Measurements from ENCODE around the gene UNK. TPM values are rescaled to one million over a fixed set of nuclear protein-coding genes. Genes with fewer than 3 reads are reported as not detected.
A peak's percentile ranks its signal among the peaks of the same experiment; 100 is the strongest.

UNK gene
- total RNA-seq (2014; rRNA removed; shearing (Covaris generic)) = 19.1 and 19.6 TPM in 2 replicates

DNA sequence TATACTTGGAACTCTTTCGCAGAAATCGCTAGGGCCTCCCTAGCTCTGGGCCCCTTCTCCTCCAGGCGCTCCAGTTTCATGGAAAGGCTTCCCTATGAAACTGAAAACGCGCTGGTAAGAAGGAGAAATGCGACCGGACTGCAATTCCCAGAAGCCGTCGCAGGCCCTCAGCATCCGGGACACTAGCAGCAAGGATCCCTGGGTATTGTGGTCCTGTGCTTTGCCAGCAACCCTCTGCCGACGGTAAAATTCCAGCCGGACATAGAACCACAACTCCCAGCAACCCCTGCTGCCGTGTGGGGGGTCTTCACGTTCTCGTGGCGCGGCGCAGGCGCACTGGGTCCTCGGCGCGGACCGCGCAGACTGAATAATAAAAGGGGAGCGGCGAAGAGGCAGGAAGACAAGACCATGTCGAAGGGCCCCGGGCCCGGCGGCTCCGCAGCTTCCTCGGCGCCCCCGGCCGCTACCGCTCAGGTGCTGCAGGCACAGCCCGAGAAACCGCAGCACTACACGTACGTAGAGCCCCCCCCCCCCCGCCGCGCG is at the start of gene UNK:
Gene UNK (plus strand): TSS at position 334 of the 543 bp plus-strand sequence. CDS start 75 bp downstream, at position 409.
- peak; percentile 99 for DNase-seq (ENCODE audit: low spot score)
- in situ Hi-C loops (cut with HindIII; ENCODE audit: low sequenced_read_pairs) = no loop called here

GRCh38 chr17:75736173-75736835 is 48.3 kb upstream of the UNK start:
- in situ Hi-C loops (cut with HindIII; ENCODE audit: low sequenced_read_pairs) = no loop called here
- no peak for DNase-seq (ENCODE audit: low spot score)

DNA sequence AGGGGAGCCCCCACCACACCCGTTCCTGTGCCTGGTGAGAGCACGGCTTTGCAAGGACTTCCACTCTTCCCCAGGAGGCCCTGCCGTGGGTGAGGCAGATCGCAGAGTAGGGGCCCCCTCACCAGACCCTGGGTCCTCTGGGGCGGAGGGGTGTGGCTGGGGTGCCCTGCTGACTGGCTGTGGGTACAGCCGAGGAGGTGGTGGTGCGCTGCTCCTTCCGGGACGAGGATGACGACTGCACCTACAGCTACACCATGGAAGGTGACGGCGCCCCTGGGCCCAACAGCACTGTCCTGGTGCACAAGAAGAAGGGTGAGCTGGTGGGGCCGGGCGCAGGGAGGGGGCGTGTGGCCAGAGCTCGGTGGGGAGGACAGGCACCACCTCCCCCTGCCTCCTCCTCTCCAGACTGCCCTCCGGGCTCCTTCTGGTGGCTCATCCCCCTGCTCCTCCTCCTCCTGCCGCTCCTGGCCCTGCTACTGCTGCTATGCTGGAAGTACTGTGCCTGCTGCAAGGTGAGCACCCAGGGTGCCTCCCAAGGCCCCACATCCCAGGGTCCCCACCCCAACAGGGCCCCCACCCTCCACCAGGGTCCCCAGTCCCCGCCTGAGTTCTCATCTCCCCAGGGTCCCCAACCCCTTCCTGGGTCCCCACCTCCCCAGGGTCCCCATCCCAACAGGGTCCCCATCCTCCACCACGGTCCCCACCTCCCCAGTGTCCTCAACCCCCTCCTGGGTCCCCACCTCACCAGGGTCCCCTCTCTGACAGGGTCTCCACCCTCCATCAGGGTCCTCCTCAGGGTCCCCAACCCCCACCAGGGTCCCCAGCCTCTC is 47.3 kb upstream of the UNK start:
- in situ Hi-C loops (cut with HindIII; ENCODE audit: low sequenced_read_pairs) = no loop called here
- DNase-seq (ENCODE audit: low spot score) = no peak

- no peak for DNase-seq (ENCODE audit: low spot score)
These were observed 46.3 kb upstream of the UNK start for GRCh38 chr17:75738218-75738802.

DNA sequence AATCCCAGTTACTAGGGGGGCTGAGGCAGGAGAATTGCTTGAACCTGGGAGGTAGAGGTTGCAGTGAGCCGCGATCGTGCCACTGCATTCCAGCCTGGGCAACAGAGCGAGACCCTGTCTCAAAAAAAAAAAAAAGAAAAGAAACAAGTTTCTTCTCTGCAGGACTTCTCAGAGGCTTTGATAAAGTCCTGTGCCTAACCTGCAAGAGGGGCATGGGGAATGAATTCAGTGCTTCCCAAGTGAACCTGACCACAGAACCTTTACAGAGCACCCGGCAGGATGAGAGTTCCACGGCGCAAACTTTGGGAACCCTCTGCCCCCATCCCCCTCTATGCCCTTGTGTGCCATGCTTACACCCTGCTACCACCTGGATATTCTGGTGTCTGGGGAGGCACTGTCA is 45.4 kb upstream of the UNK start:
- in situ Hi-C loops (cut with HindIII; ENCODE audit: low sequenced_read_pairs) = no loop called here
- DNase-seq (ENCODE audit: low spot score) = no peak

More at GRCh38 chr17:75738218-75738802, 46.3 kb upstream of the UNK start:
- in situ Hi-C loops (cut with HindIII; ENCODE audit: low sequenced_read_pairs) = no loop called here

GRCh38 chr17:75739801-75740200 is 44.8 kb upstream of the UNK start:
- in situ Hi-C loops (cut with HindIII; ENCODE audit: low sequenced_read_pairs) = no loop called here
- no peak for DNase-seq (ENCODE audit: low spot score)

DNA sequence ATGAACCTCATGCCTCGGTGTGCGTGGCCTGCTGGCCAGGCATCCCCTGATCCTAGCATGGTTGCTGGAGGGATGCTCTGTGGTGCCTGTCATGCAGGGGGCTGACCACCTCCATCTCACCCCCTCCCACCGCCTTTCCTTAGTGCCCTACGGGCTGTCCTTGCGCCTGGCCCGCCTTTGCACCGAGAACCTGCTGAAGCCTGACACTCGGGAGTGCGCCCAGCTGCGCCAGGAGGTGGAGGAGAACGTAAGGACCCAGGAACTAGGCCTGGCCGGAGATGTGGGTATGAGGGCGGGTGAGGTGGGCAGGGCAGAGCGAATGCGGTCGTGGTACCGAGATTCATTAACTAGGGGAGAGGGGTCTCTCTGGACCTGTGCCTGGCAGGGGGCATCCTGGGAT is 44.4 kb upstream of the UNK start:
- in situ Hi-C loops (cut with HindIII; ENCODE audit: low sequenced_read_pairs) = no loop called here
- DNase-seq (ENCODE audit: low spot score) = no peak

DNA sequence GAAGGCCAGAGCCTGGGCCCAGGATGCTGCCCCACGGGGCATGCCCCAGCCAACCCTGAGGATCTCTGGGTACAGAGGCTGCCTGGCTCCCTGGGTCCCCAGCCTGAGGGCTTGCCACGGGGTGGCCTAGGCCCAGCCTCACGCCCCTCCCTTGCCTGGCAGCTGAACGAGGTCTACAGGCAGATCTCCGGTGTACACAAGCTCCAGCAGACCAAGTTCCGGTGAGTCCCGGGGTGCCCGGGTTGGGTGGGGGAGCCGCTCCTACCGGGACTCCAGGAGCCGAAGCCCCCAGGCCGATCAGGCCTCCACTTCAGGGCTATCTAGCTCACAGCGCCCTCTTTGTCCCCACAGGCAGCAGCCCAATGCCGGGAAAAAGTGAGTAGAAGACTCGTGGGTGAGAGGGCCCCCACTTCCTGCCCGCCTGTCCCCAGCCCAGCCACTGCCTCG is 44.0 kb upstream of the UNK start:
- no peak for DNase-seq (ENCODE audit: low spot score)
- in situ Hi-C loops (cut with HindIII; ENCODE audit: low sequenced_read_pairs) = no loop called here

- in situ Hi-C loops (cut with HindIII; ENCODE audit: low sequenced_read_pairs) = no loop called here
- DNase-seq (ENCODE audit: low spot score) = no peak
These were observed 42.3 kb upstream of the UNK start for GRCh38 chr17:75742337-75742736.

DNA sequence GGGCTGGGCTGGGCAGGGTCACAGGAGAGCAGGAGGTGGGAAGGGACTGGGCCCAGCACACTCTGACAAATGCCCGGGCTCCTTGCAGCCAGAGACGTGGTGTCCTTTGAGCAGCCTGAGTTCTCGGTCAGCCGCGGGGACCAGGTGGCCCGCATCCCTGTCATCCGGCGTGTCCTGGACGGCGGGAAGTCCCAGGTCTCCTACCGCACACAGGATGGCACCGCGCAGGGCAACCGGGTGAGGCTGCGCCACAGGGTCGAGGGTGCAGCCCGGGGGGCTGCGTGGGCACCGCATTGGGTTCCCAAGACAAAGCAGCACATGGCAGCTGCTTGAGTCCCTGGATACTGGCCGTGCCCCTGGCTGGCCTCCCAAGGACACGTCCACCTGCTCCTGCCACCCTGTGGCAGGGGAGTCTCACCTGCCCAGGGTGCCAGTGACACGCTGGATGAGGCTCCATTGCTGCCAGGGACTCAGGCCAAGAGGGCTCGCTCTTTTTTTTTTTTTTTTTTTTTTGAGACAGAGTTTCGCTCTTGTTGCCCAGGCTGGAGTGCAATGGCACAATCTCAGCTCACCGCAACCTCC is 40.9 kb upstream of the UNK start:
- DNase-seq (ENCODE audit: low spot score) = no peak
- in situ Hi-C loops (cut with HindIII; ENCODE audit: low sequenced_read_pairs) = no loop called here

DNA sequence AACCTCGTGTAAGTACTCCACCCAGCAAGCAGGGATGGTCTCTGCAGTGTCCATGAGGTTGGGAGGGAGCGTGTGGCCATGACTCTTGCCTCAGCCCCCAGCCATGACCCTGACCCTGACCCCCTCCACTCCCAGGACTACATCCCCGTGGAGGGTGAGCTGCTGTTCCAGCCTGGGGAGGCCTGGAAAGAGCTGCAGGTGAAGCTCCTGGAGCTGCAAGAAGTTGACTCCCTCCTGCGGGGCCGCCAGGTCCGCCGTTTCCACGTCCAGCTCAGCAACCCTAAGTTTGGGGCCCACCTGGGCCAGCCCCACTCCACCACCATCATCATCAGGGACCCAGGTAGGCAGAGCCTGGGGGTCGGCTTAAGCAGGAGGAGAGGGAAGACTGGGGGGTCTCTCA is 35.9 kb upstream of the UNK start:
- no peak for DNase-seq (ENCODE audit: low spot score)
- in situ Hi-C loops (cut with HindIII; ENCODE audit: low sequenced_read_pairs) = no loop called here

DNA sequence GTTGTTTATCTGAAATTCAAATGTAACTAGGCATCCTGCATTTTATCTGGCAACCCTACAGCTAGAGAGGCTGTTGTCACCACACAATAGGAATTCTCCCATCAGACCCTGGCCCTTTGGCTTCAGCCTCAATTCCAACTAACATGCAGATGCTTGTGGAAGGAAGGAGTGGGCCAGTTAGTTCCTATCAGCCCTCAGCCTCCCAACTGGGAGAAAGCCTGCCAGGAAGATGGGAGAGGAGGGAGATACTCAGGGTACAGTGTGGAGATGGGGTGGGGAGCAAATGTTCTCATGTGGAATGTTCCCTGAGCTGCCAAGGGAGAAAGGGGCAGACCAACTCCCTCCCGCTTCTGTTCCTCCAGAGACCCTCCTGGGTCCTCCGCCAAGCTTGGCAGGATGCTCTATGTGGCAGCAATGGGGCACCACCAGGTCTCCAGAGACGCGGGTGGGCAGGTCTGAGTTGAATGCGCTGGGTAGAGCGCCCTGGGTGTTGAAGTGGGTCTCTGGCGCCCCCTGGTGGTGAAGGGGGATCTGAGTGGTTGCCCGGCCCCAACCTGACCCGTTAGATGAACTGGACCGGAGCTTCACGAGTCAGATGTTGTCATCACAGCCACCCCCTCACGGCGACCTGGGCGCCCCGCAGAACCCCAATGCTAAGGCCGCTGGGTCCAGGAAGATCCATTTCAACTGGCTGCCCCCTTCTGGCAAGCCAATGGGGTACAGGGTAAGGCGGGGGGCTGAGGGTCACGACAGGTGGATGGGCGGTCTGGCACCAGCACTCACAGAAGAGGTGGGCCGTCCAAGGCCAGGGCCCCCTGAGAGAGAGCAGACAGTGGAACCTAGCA is 34.8 kb upstream of the UNK start:
- in situ Hi-C loops (cut with HindIII; ENCODE audit: low sequenced_read_pairs) = no loop called here
- peak; percentile 85 for DNase-seq (ENCODE audit: low spot score)

DNA sequence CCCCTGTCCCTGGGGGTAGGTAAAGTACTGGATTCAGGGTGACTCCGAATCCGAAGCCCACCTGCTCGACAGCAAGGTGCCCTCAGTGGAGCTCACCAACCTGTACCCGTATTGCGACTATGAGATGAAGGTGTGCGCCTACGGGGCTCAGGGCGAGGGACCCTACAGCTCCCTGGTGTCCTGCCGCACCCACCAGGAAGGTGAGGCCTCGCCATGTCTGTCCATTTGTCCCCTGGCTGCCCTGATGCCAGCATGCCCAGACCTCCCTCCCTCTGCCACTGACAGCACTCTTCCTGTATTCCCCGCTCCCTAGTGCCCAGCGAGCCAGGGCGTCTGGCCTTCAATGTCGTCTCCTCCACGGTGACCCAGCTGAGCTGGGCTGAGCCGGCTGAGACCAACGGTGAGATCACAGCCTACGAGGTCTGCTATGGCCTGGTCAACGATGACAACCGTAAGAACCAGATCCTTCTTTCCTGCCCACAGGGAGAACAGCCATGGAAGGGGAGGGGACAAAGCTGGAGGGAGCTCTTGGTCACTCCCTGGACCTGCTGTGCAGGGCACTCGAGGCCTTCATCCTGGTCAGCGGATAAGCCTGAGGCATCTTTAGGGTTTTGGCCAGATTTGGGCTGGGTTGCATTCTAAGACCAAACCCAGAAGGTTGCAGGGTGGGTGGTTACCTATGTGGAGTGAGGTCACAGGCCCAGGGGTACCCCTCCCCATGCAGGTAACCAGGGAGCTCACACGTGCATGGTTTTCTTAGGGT is 33.8 kb upstream of the UNK start:
- no peak for DNase-seq (ENCODE audit: low spot score)
- in situ Hi-C loops (cut with HindIII; ENCODE audit: low sequenced_read_pairs) = no loop called here

DNA sequence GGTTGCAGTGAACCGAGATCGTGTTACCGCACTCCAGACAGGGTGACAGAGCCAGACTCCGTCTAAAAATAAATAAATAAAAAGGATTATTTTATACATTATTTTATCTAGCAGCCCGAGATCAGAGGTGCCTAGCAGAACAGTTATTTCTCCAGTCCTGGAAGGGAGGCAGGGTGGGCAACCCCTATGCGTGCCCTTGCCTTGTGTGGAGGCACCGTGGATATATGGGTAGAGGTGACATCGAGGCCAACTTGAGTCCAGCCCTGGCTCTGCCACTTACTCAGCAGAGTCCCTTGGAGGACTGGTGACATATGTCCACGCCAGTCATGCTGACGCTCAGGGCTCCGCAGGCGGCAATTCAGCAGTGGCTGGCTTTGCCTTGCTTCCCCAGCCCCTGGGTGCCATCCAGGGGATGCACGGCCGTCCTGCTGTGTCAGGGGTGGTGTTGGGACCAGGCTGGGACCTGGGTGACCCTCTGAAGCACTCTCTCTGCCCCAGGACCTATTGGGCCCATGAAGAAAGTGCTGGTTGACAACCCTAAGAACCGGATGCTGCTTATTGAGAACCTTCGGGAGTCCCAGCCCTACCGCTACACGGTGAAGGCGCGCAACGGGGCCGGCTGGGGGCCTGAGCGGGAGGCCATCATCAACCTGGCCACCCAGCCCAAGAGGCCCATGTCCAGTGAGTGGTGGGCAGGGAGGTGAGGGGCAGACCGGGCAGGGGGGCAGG is 32.8 kb upstream of the UNK start:
- in situ Hi-C loops (cut with HindIII; ENCODE audit: low sequenced_read_pairs) = no loop called here
- DNase-seq (ENCODE audit: low spot score) = no peak

GRCh38 chr17:75752405-75752709 is 32.2 kb upstream of the UNK start:
- no peak for DNase-seq (ENCODE audit: low spot score)
- in situ Hi-C loops (cut with HindIII; ENCODE audit: low sequenced_read_pairs) = no loop called here

DNA sequence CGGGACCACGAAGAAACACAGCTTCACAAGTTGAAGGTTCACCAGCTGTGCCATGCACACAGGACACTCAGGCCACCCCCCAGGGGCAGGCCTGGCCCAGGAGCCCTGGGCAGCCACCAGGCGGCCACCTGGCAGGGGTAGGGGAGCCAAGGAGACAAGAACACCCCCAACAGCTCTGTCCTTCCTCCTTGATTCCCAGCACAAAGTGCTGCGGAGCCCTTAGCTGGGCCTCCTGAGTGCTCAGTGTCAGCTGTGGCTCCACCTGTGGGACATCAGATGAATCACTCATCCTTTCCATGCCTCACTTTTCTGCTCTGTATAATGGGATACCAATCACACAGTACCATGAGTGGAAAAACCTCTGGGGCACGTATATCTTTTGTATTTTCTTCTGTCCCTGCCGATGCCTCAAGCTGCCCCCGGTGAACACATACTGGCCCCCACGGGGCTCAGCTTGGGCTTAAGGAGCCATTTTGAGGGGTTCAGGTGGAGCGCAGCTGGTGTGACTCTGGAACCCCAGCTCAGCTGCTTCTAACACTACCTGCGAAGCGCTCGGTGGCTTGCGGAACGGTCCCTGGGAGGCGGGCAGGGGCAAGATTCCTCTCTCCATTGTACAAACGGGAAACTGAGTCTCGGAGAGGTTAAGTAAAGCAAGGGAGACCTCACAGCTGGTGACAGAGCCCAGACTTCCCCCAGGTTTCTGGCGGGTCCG is 31.6 kb upstream of the UNK start:
- DNase-seq (ENCODE audit: low spot score) = no peak
- in situ Hi-C loops (cut with HindIII; ENCODE audit: low sequenced_read_pairs) = no loop called here

Measured in G401 (cell line).